Measurements from ENCODE around the gene GRIA4.

GRCh38 chr11:105610871-105611571 is 1.1 kb downstream of the GRIA4 start:
- TF ChIP-seq, protein P1, sequence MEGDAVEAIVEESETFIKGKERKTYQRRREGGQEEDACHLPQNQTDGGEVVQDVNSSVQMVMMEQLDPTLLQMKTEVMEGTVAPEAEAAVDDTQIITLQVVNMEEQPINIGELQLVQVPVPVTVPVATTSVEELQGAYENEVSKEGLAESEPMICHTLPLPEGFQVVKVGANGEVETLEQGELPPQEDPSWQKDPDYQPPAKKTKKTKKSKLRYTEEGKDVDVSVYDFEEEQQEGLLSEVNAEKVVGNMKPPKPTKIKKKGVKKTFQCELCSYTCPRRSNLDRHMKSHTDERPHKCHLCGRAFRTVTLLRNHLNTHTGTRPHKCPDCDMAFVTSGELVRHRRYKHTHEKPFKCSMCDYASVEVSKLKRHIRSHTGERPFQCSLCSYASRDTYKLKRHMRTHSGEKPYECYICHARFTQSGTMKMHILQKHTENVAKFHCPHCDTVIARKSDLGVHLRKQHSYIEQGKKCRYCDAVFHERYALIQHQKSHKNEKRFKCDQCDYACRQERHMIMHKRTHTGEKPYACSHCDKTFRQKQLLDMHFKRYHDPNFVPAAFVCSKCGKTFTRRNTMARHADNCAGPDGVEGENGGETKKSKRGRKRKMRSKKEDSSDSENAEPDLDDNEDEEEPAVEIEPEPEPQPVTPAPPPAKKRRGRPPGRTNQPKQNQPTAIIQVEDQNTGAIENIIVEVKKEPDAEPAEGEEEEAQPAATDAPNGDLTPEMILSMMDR (IDR thresholded peaks at IDR 0.05) = no peak
- peak; percentile 2 for TF ChIP-seq EZH2 (IDR thresholded peaks at IDR 0.05)
- TF ChIP-seq EZH2phosphoT487 (IDR thresholded peaks at IDR 0.05) = no peak

Measured in neural progenitor cell (in vitro differentiated cells).